HG03571 (cell line): ENCODE results near the gene PYGO2.
"Not testable (repeated sequence)": the region's sequence is repeated elsewhere in the genome, so short reads cannot be mapped to it uniquely, and the experiment has no call there.

Experiments
- ATAC-seq: cut with Tn5 transposase; IDR thresholded peaks from one replicate; pipeline ENCODE4 v1.9.1; 2021; ENCODE audit not compliant: unreplicated experiment

PYGO2 gene

GRCh38 chr1:154982341-154982740 is 20.8 kb upstream of the PYGO2 start:
- no peak for ATAC-seq

GRCh38 chr1:154978360-154978759 is 16.8 kb upstream of the PYGO2 start:
- ATAC-seq, result no peak

- not testable (repeated sequence) for ATAC-seq
Observed at GRCh38 chr1:154977762-154978161, 16.2 kb upstream of the PYGO2 start.

GRCh38 chr1:154975409-154976059 is 14.0 kb upstream of the PYGO2 start:
- ATAC-seq, result no peak

- ATAC-seq, result peak; percentile 31
Observed at GRCh38 chr1:154974808-154975408, 13.3 kb upstream of the PYGO2 start.

- peak; percentile 68 for ATAC-seq
Observed at GRCh38 chr1:154974102-154974807, 12.7 kb upstream of the PYGO2 start, which contains the start of gene CKS1B. CKS1B (plus strand) TSS chr1:154974681; CDS start chr1:154974746, 65 bp downstream.

- no peak for ATAC-seq
Observed at GRCh38 chr1:154973344-154974101, 11.9 kb upstream of the PYGO2 start.

- ATAC-seq, result no peak
Observed at GRCh38 chr1:154972517-154973343, 11.1 kb upstream of the PYGO2 start.

- ATAC-seq, result no peak
Observed at GRCh38 chr1:154972213-154972516, 10.6 kb upstream of the PYGO2 start.

- ATAC-seq, result no peak
Observed at GRCh38 chr1:154971341-154971998, 9.9 kb upstream of the PYGO2 start.

- ATAC-seq, result no peak
Observed at GRCh38 chr1:154970631-154971340, 9.2 kb upstream of the PYGO2 start, which contains the start of gene SHC1. SHC1 (minus strand) TSS chr1:154970747; CDS start chr1:154970526, 221 bp downstream.

- ATAC-seq, result no peak
Observed at GRCh38 chr1:154969860-154970452, 8.4 kb upstream of the PYGO2 start.

GRCh38 chr1:154969246-154969645 is 7.7 kb upstream of the PYGO2 start:
- no peak for ATAC-seq

GRCh38 chr1:154968731-154969130 is 7.1 kb upstream of the PYGO2 start:
- ATAC-seq, result no peak

- ATAC-seq, result no peak
Observed at GRCh38 chr1:154967331-154967950, 5.9 kb upstream of the PYGO2 start.

- no peak for ATAC-seq
Observed at GRCh38 chr1:154966111-154966510, 4.5 kb upstream of the PYGO2 start.

GRCh38 chr1:154964359-154964758 is 2.8 kb upstream of the PYGO2 start:
- ATAC-seq, result no peak

GRCh38 chr1:154963643-154964042 is 2.1 kb upstream of the PYGO2 start:
- ATAC-seq, result no peak
